ENCODE data around the gene GALC. TPM values are rescaled to one million over a fixed set of nuclear protein-coding genes. Genes with fewer than 3 reads are reported as not detected.

The GALC gene
- total and polyA plus RNA-seq, 12 donors, result 8.3 to 330 (median 37.3) TPM

DNA sequence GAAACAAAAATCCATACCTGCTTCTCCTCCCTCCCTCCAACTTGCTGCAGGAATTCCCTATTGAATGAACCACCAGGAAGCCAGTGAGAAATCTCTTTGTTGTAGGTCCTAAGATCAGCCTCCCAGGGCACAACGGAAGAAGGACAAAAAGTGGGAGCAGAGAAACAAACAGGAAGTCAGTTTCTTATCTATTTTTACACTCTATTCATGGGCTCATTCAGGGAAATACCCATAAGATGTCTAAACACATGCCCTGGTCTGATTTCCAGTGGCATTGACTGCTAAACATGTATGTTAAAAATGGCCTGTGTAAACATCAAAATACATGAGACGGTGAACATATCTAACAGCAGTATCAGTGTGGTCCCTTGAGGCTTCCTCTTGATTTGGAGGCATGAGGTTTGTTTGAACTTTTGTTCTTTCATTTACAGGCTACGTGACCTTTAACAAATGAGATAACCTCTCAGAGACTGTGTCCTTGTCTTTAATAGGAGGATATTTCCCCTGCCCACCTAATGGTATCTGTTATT lies 30.7 kb upstream of the GALC start:
- no peaks in the 10 kb centered on the region for H3K36me3 ChIP-seq (replicated peaks in 1 of 2)
- no peak overlapping the region for H3K27ac ChIP-seq
- DNase-seq, result no peak
- no peaks in the 10 kb centered on the region for H3K27me3 ChIP-seq
- peaks cover 0 to 13% of the 10 kb centered on the region in 2 donors for H3K4me1 ChIP-seq (replicated peaks in 1 of 2)
- WGBS, 4 donors, result 50 to 61% (median 55%) methylated on average over 3 of the region's 3 CpGs
- TF ChIP-seq, protein P1, sequence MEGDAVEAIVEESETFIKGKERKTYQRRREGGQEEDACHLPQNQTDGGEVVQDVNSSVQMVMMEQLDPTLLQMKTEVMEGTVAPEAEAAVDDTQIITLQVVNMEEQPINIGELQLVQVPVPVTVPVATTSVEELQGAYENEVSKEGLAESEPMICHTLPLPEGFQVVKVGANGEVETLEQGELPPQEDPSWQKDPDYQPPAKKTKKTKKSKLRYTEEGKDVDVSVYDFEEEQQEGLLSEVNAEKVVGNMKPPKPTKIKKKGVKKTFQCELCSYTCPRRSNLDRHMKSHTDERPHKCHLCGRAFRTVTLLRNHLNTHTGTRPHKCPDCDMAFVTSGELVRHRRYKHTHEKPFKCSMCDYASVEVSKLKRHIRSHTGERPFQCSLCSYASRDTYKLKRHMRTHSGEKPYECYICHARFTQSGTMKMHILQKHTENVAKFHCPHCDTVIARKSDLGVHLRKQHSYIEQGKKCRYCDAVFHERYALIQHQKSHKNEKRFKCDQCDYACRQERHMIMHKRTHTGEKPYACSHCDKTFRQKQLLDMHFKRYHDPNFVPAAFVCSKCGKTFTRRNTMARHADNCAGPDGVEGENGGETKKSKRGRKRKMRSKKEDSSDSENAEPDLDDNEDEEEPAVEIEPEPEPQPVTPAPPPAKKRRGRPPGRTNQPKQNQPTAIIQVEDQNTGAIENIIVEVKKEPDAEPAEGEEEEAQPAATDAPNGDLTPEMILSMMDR (IDR thresholded peaks at IDR 0.05), result no peak
- no peak for TF ChIP-seq POLR2A (IDR thresholded peaks at IDR 0.05)
- intact Hi-C loops (cut with DNase I), result loop anchor here in 1 of 2 donors (10.0 kb wide), 1 partner anchor 131 kb away; no protein-coding TSS in a partner anchor
- H3K4me3 ChIP-seq, result no peak overlapping the region
- H3K9me3 ChIP-seq (replicated peaks in 1 of 3), result no peaks in the 10 kb centered on the region

DNA sequence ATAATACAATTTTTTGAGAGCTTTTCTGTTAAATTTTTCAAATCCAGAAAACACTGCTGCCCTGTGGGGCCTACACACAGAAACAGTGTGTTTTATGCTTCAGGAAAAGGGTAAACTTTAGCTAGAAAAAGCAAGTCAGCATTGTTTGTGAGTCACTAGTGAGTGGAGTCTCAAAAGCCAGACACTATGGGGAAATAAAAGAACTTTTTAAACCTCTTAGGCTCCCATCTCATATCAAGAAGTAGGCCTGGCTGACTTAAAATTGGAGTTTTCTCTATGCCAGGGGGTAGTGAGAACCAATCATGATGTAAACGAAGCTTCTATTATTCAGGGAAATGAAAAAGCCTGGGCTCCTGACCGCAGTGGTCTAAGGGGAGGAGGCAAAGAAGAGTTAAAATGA lies 24.6 kb upstream of the GALC start:
- Histone ChIP-seq H3K27ac (no peak overlapping the region), H3K36me3 (replicated peaks in 1 of 2) (no peaks in the 10 kb centered on the region), H3K9me3 (replicated peaks in 1 of 3) (no peaks in the 10 kb centered on the region), H3K4me1 (replicated peaks in 1 of 2) (no peaks in the 10 kb centered on the region), H3K27me3 (no peaks in the 10 kb centered on the region), H3K4me3 (no peak overlapping the region)
- intact Hi-C loops (cut with DNase I), result loop anchor here in 1 of 2 donors (5.0 kb wide), 1 partner anchor 150 kb away; no protein-coding TSS in a partner anchor
- DNase-seq, result no peak
- TF ChIP-seq, protein P1 (IDR thresholded peaks at IDR 0.05), result no peak
- no peak for TF ChIP-seq POLR2A (IDR thresholded peaks at IDR 0.05)
- WGBS, 4 donors, result 79 to 89% (median 80%) methylated on average over 2 of the region's 2 CpGs

DNA sequence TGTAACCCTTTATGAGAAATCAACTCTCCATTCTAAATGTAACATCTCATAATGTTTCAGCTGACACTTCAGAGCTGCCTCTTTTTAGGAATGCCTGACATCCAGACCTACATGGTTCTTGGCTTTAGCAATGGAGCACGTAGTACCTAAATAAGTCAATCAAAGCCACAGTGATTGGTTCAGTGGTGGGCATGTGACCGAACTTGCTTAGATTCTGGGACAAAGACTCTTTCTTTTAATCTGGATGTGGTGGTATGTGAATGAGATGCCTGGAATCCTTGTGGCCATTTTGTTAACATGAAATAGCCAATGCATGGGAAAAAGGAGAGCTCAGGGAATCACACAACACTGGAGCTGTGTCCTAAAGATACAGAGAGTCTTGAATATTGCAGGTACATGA lies 23.8 kb upstream of the GALC start:
- WGBS, 4 donors, result 86 to 97% (median 91%) methylated on average over 2 of the region's 2 CpGs

DNA sequence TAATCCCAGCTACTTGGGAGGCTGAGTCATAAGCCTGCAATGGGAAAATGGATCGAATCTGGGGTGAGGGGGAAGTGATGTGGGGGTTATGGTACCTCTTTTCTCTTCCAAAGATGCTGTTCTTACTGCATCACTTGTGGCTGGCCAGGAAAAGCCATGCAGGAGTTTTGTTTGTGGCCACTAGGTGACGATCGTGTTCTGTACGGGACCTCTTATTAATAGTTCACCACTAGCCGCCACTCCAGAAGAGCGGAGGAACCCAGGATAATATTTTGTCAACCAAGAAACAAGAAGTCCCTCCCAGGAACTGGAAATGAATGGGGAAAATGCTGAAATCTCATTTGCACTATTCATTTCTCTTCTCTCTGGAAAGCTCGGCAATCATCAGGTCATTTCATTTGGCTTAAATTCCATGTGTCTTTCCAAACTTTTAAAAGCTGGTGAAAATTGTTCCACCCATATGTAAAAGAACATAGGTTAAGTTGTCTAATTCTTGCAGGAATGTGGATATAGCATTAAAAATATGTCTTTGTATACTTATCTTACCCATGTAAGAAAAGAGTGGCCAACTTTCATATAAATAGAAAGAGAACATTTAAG lies 20.9 kb upstream of the GALC start:
- no peaks in the 10 kb centered on the region for H3K4me1 ChIP-seq (replicated peaks in 1 of 2)
- intact Hi-C loops (cut with DNase I), result no loop called here
- no peak overlapping the region for H3K4me3 ChIP-seq
- DNase-seq, result peak; percentile 69 to 93 (median 81)
- WGBS, 4 donors, result 2 to 5% (median 5%) methylated on average over 7 of the region's 7 CpGs
- TF ChIP-seq POLR2A (IDR thresholded peaks at IDR 0.05), result no peak
- TF ChIP-seq, protein P1 (IDR thresholded peaks at IDR 0.05), result peak; percentile 91 to 99 (median 96)
- no peaks in the 10 kb centered on the region for H3K36me3 ChIP-seq (replicated peaks in 1 of 2)
- no peak overlapping the region for H3K27ac ChIP-seq
- no peaks in the 10 kb centered on the region for H3K9me3 ChIP-seq (replicated peaks in 1 of 3)
- H3K27me3 ChIP-seq, result no peaks in the 10 kb centered on the region

More for the DNA sequence above, 23.8 kb upstream of the GALC start:
- intact Hi-C loops (cut with DNase I), result loop anchor here in 1 of 2 donors (5.0 kb wide), 1 partner anchor 151 kb away; no protein-coding TSS in a partner anchor
- peak overlapping the region in 1 of 5 donors; percentile 29 for H3K27ac ChIP-seq
- no peak for TF ChIP-seq POLR2A (IDR thresholded peaks at IDR 0.05)
- TF ChIP-seq, protein P1 (IDR thresholded peaks at IDR 0.05), result no peak
- H3K27me3 ChIP-seq, result no peaks in the 10 kb centered on the region
- no peak for DNase-seq
- no peak overlapping the region for H3K4me3 ChIP-seq
- H3K4me1 ChIP-seq (replicated peaks in 1 of 2), result no peaks in the 10 kb centered on the region
- no peaks in the 10 kb centered on the region for H3K9me3 ChIP-seq (replicated peaks in 1 of 3)
- no peaks in the 10 kb centered on the region for H3K36me3 ChIP-seq (replicated peaks in 1 of 2)

Measured in adrenal gland (tissue), 12 donors.